Activated CD4-positive, alpha-beta T cell treated with anti-CD3 and anti-CD28 coated beads, Interleukin-2, amount 50 U/mL, for 16 hours (primary cell): ENCODE data around the gene PRPH.
"Not testable (repeated sequence)": the region's sequence is repeated elsewhere in the genome, so short reads cannot be mapped to it uniquely, and the experiment has no call there.

Source experiments
- DNase-seq: peaks from one replicate; pipeline ENCODE4 v3.0.0-alpha.2; 2020

Gene PRPH

DNA sequence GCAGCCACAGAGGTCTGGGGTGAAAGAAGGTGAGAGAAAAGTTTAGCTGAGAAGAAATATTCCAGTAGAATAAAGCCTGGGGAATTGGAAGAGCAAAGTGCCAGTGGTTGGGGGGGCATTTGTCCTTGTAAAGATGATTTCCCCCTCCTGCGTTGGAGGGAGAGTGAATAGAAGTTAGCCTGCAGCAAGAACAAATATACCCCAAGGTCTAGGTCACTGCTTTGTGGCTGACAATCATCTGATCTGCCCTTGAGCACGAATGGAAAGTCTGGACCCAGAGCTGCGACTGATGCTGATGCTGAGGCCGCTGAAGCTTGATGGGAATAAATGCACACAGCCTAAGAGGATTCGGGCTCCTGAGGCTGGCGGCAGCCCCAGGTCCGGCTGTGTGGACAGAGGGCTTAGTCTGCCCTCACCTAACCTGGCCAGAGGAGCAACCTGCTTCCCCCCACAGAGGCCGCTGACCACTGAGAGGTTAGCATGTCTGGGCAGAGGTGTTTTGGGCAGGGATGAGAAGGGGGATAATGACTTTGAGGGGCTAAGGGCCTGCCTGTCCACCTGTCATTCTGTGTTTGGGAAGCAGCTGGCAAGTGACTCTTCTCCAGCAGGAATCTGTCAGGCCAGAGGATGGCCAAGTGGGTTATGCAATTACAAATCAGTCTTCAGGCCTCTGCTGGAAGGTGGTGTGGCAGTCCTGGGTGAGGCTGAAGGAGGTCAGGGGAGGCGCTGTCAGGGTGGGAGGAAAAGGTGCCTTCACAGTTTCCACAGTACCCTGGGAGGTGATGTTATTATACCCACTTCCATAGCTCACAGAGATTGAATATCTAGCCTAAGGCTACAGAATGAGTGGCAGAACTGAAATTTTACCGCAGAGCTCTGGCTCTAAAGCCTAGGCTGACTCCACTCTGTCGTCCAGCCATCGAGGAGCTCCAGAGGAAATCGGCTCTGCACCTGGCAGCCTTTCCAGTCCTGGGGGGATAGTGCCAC lies 18.4 kb upstream of the PRPH start:
- no peak for DNase-seq

DNA sequence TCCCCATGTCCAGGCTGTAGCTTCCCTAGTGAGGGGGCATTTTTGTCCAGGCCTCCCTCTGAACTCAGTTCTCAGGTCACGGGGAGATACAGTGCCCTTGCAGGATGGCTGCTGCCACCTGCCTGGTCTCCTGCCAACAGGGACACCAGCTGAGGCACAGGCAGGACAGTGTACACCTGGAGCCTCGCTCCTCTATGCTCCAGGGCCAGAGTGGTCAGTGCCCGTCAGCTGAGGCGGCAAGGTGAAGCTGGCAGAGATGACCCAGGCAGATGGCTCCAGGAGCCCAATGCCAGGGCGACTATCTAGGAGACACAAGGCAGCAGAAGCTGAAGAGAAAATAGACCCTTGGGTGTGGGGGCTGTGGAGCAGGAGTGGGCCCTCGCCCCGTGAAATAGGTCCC lies 17.5 kb upstream of the PRPH start:
- no peak for DNase-seq

DNA sequence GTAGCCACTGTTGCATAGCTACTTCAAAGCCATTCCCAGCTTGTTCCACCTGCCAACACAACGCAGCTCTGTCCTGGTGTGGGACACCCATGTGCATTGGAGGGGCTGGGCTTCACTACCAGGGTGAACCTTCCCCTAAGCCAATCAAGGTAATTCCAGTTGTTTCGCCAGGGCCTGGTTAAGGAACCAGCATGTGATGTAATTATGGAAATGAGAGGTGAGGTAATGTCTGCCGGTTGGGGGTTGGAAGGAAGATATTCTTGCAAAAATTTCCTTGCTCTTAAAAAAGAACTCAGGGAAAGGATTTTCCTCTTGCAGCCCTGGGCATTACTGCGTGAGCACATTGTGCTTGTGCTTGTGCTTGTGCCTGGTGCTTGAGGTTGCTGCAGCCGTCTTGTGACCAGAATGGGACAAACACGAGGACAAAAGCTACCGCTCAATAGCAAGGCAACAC lies 15.2 kb upstream of the PRPH start:
- DNase-seq: no peak

DNA sequence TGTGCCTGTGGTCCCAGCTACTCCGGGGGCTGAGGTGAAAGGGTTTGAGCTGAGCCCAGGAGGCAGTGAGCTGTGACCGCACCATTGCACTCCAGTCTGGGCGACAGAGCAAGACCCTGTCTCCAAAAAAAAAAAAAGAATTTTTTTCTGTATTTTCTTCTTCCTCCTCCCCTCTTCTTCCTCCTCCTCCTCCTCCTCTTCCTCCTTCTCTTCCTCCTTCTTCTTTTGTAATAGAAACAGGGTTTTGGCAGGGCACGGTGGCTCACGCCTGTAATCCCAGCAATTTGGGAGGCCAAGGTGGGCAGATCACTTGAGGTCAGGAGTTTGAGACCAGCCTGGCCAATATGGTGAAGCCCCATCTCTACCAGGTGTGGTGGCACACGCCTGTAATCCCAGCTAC lies 14.4 kb upstream of the PRPH start:
- not testable (repeated sequence) for DNase-seq

DNA sequence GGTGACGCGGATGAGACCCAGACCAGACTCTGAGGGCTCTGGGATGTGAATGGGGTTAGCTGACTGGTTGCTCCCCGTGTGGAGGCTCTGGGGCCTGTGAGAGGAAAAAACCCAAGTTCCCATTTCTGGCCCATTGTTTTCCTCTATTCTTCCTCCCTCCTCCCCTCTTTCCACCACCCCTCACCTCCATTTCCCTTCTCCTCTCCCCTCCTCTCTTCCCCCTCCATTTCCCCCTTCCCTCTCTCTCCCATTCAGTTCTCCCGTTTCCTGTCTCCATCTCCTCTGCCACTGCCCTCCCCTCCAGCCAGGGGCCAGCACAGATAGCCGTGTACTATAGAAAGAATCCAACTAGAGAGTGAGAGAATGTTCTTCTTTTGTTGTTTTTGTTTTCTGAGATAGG lies 12.6 kb upstream of the PRPH start:
- no peak for DNase-seq

DNA sequence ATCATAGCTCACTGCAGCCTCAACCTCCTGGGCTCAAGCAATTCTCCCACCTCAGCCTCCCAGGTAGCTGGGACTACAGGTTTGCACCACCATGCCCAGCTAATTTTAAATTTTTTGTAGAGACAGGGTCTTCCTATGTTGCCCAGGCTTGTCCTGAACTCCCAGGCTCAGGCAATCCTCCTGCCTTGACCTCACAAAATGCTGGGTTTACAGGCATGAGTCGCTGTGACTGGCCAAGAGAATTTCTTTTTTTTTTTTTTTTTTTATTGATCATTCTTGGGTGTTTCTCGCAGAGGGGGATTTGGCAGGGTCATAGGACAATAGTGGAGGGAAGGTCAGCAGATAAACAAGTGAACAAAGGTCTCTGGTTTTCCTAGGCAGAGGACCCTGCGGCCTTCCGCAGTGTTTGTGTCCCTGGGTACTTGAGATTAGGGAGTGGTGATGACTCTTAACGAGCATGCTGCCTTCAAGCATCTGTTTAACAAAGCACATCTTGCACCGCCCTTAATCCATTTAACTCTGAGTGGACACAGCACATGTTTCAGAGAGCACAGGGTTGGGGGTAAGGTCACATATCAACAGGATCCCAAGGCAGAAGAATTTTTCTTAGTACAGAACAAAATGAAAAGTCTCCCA lies 12.1 kb upstream of the PRPH start:
- not testable (repeated sequence) for DNase-seq

DNA sequence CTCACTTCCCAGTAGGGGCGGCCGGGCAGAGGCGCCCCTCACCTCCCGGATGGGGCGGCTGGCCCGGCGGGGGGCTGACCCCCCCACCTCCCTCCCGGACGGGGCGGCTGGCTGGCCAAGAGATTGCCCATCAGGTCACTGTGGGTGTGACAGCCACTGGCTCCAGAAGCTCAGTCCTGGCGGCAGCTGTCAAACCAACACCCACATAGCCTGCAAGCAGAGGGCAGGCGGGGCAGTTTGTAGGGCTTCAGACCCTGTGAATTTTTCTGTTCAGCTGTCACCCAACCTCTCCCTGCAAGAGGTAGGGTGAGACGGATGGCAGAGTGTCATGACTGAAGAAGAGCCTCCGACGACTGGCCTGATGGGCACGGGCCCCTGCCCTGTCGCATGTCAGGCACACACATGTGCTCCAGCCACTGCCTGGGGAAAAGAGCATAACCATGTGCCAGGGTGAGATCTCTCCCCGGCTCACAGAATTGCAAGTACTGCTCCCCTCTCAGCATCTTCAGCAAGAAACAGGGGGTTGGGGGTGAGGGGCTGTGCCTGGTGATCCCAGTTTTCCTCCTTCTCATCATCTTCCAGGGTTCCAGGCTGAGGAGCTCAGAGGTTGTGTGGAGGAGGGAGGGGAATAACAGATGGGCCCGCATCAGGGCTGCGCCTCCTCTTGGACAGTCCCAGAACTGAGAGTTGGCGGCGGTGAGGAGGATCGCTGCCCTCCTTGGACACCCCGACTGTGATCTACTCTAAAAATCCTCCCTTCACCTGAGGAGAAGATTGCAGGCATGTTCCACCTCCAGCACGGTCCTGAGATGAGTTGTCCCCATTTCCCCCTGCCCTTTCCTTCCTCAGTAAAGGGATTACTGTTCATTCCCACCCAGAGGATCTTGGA lies 11.2 kb upstream of the PRPH start:
- no peak for DNase-seq

DNA sequence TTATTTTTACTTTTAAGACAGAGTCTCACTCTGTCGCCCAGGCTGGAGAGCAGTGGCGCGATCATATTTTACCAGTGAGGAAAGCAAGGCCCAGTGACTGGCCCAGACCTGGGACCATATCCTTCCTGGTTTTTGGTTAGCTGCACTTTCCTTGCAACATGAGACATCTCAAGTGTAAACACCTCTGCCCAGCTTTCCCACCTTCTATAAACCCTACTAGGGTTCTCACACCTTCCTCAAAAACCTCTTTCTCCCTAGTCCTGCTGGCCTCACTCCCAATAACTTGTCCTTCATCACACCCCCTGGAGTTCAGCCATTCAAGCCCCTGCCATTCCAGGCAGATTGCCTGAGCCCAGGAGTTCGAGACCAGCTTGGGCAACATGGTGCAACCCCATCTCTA lies 10.3 kb upstream of the PRPH start:
- no peak for DNase-seq

DNA sequence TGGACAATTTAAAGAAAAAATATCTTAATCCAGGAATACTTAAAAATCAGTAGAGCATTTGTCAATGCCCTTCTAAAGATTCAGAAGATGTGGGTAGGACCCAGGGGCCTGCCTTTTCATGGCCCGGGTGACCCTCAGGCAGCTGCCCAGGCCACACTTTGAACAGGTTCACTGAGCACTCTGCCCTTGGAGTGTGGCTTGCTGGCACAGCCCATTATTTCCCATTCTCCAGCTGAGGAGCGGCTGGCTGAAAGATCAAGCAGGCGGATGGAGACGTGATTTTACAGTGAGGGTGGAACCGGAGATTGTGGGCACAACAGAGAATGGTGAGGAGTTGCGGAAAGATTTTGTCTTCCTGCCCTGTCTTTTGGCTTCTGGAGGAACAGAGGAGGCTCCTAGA lies 7.1 kb upstream of the PRPH start:
- DNase-seq: no peak

DNA sequence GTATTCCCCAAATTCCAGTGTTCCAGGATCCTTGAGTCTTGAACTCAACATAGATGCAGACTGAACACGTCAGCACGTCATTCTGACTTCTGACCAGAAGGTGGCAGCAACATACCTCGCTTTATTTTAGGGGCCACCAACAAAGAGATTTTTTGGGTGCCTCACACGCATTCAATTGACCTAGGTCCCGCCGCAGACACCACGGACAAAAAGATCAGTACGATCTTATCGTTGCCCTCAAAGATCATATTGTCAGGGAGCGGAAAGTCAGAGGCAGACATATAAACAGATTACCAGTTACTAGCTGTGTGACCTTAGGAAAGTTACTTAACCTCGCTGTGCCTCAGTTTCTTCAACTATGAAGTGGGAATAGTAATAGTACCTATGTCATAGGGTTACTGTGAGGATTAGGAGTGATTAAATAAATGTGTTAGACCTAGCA lies 6.5 kb upstream of the PRPH start:
- DNase-seq: peak; percentile 73

DNA sequence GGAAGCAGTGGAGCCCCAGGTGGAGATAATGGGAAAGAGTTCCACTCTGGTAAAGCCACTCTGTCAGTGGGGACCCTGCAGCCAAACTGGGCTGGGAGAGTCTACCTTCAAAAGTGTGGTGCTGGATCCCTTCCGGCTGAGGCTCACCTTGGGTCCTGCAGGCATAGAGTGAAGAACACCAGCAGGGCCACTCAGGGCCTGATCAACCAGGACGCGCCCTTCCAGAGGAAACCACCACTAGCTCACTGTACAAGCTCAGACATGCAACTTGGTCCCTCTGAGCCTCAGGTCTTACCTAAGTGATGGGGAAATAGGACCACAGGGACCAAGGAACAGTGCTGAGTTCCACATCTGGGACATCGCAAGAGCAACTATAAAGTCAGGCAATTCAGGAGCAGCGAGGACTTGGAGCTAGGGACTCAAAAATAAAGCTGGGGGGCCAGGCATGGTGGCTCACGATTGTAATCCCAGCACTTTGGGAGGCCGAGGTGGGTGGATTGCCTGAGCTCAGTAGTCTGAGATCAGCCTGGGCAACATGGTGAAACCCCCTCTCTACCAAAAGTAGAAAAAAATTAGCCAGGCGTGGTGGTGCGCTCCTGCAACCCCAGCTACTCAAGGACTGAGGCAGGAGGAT lies 5.9 kb upstream of the PRPH start:
- DNase-seq: no peak

DNA sequence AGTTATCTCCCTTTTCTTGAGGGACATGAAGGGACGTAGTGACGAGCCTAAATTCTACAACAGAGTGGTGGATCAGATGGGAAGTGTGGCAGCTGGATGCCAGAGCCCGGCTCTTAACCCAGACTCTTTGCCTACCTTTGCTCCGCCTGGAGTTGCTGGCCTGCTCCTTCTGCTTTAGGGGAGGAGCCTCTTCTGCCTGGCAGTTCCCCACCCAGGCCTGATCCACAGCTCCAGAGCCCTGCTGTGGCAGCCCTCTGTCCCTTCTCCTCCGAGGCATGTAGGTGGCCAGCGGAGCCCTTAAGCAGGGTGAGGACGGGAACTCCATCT lies 2.3 kb upstream of the PRPH start:
- no peak for DNase-seq

DNA sequence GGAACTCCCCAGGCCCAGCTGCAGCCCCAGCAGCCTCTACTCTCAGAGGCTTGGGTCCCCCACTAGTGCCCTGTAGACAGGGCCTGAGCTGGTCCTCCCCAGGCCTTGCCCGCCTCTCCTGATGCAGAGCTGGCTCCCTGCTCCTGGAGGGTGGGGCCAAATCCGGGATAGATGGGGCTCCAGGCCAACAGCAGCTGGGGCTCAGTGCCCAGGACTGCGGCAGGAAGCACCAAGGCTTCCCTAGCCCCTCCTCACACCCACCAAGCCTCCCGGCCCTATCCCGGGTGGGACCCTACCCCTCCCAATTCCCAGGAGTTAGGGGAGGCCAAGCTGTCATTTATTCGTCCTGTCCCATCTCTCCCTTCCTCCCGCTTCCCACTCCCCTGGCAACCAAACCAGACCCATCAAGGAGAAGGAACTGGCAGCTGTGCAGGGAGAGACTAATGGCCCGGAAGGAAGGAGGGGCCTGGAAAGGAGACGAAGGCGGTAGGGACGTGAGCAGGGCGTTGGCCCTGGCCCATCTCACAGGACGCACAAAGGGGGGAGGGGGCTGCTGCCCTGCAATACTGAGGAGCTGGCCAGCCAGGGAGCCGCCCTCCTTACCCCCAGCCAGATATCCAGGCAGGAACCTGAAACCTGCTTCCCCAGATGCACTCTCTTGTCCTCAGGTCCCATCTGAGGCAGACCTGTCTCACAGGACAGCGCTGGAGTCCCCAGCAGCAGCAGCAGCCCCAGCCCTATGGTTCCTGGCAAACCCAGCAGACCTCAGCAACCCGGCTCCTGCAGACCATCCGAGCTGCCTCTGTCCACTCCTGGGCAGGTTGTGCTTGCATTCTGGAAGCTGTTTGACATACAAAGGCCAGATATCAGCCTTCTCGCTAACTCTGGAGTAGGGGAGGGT lies 1.6 kb upstream of the PRPH start:
- no peak for DNase-seq

DNA sequence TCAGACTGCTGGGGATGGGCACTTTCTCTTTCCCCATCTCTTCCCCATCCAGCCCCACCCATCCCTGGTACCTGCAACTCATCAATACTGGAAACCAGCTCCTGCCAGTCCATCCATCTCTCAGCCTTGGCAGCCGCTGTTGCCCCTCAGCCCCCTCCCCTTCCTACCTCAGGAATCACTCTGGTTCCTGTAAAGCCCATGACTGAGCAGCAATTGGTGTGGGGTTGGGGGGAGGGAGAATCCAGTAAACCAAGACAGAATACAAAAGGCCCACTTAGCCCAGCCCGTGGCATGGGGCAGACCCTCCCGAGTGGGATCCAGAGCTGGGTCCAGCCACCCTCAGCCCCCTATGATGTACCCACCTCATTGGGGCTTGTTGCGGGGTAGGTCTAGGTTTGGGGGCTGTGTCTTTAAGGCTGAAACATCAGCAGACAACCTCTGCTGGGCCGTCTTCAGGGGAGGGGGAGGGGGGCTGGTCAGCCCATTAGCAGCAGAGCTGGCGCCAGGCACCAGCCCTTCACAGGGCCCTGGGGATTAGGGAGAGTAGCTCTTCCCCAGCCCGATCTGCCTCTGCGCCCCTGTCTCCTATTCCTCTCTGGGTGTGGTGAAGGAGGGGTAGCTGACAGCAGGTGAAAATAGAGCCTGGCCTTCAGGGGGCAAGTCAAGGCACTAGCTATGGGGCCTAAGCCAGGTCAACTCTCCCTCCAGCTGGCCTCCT lies 702 bp upstream of the PRPH start:
- no peak for DNase-seq

DNA sequence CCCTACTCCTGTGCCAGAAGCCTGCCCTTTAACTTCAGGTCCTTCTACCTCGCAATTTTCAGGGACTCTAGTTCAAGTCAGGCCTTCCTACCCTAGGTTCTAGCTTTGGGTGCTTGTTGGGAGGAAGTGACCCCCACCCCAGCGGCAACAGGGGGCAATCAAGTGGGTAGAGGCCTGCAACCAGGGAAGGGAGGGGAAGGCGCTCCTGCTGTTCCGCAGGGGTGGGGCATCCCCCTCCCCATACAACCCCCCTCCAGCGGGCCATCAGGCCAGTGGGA lies 204 bp upstream of the PRPH start:
- DNase-seq: no peak

DNA sequence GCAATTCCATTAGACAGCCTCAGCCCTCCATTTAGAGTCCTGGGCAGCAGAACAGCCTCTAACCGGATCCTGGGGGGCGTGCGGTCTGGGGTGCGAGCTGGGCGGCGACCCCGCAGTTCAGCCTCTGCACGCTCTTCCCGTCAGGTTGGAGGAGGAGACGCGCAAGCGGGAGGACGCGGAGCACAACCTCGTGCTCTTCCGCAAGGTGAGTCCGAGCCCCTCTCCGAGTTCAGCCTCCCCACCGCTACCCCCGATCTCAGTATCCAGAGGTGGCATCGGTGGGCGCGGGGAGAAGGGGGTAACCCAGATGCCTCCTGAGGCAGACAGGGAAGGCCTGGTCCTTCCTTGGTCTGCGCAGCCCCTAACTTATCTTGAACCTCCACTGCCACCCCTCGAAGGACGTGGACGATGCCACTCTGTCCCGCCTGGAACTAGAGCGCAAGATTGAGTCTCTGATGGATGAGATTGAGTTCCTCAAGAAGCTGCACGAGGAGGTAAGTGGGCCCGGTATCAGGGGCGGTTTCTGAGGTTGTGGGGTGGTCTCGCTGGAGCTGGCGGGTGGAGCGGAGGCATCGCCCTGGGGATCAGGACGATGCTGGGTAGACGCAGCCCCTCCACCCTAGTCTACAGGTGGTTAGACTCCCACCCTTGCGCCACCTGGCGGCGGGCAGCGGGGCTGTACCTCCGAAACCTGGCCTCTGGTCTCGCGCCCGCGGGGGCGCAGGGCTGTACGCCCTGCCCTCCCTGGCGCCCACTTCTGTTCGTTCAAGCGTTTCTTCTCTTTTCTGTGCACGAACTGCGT lies 1.3 kb downstream of the PRPH start:
- peak; percentile 70 for DNase-seq

DNA sequence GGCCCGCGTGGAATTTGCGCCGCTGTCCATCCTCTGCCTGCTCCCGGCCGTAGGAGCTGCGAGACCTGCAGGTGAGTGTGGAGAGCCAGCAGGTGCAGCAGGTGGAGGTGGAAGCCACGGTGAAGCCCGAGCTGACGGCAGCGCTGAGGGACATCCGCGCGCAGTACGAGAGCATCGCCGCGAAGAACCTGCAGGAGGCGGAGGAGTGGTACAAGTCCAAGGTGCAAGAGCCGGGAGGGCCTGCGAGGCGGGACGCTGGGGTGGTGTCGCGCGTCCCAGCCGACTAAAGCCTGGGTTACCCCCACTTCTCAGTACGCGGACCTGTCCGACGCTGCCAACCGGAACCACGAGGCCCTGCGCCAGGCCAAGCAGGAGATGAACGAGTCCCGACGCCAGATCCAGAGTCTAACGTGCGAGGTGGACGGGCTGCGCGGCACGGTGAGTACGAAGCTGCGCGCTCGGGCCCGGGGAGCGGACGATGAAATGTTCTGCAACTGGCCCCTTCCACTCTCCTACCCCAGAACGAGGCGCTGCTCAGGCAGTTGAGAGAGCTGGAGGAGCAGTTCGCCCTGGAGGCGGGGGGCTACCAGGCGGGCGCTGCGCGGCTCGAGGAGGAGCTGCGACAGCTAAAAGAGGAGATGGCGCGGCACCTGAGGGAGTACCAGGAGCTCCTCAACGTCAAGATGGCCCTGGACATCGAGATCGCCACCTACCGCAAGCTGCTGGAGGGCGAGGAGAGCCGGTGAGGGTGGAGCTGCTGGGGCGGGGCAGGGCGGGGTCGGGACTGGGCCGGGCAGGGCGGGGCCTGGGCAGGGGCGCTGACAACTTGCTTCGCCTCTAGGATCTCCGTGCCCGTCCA lies 2.1 kb downstream of the PRPH start:
- peak; percentile 53 for DNase-seq

DNA sequence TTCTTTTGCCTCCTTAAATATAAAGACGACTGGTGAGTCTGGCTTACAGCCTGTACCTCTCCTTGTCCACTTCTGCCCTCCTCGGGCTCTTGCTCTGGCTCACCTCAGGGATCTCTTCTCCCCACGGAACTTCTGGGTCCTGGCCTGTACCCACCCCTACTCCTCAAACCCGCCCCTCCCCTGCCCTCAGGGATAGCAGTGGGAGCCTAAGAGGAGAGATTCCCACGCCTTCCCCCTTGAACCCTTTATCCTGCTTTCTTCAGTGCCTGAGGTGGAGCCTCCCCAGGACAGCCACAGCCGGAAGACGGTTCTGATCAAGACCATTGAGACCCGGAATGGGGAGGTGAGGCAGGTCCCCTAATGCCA lies 2.7 kb downstream of the PRPH start:
- DNase-seq: no peak

DNA sequence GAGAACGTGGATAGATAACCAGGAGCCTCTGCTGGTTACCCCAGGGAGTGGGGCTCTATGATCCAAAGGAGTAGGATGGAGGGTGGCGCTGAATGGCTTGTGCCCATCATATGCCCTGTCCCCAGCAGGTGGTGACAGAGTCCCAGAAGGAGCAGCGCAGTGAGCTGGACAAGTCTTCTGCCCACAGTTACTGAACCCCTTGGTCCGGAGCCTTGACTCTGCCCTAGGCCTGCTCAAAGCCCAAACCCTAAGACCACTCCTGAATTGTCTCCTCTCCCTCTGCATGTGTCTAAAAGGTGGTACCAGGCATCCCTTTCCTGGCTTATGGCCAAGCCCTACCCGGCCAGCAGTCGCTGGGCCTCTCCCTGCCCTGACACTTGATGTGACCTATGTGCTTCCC lies 3.2 kb downstream of the PRPH start:
- peak; percentile 12 for DNase-seq

DNA sequence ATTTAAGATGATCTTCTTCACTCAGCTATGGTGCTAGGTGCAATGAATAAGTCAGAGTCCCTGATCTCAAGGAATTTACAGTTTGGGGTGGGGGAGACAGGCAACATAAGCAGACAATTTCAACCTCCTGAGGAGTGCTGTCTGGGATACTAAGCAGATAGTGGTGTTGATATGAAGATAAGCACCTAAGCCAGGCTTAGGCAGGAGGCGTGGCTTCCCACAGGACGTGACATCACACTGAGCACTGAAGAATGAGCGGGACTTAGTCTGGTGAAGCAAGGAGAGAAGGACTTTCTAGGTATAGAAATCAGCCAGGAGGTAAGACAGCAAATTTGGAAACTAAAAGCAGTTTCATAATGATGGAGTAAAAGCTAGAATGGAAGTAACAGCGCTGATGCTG lies 6.8 kb downstream of the PRPH start:
- peak; percentile 79 for DNase-seq
